Measurements from ENCODE around the gene MXRA7. TPM values are rescaled to one million over a fixed set of nuclear protein-coding genes. Genes with fewer than 3 reads are reported as not detected.

MXRA7 gene
- total RNA-seq, 4 donors from 2014 or later, result 362 to 576 (median 421) TPM

- H3K27ac ChIP-seq, result no peak overlapping the region
- H3K4me1 ChIP-seq, result peaks cover 0 to 17% of the 10 kb centered on the region in 2 donors
- intact Hi-C loops (cut with DNase I), result loop anchor here (5.0 to 10.0 kb wide), 3 partner anchors 94 to 196 kb away; no protein-coding TSS in a partner anchor
- H3K27me3 ChIP-seq, result no peaks in the 10 kb centered on the region
- no peak overlapping the region for H3K4me3 ChIP-seq (replicated peaks in 1 of 3)
- no peak for DNase-seq
- H3K9me3 ChIP-seq, result no peaks in the 10 kb centered on the region
- no peak for TF ChIP-seq POLR2A (IDR thresholded peaks at IDR 0.05)
- TF ChIP-seq CTCF (IDR thresholded peaks at IDR 0.05), result no peak
- peaks cover 68 to 78% of the 10 kb centered on the region in 2 donors for H3K36me3 ChIP-seq
- 93 to 94% methylated on average over 16 of the region's 16 CpGs for WGBS, 2 donors
These were observed 7.8 kb upstream of the MXRA7 start for GRCh38 chr17:76718516-76718915.

GRCh38 chr17:76716839-76717215 is 6.1 kb upstream of the MXRA7 start:
- Histone ChIP-seq H3K4me3 (replicated peaks in 1 of 3) (no peak overlapping the region), H3K27me3 (no peaks in the 10 kb centered on the region), H3K4me1 (peaks cover 0 to 23% of the 10 kb centered on the region in 2 donors), H3K9me3 (no peaks in the 10 kb centered on the region), H3K27ac (peak overlapping the region in 1 of 3 donors; percentile 43), H3K36me3 (peaks cover 55 to 64% of the 10 kb centered on the region in 2 donors)
- WGBS, 2 donors, result 78 to 81% methylated on average over 6 of the region's 6 CpGs
- intact Hi-C loops (cut with DNase I), result loop anchor here (5.0 to 10.0 kb wide), 3 partner anchors 92 to 195 kb away; no protein-coding TSS in a partner anchor
- no peak for TF ChIP-seq CTCF (IDR thresholded peaks at IDR 0.05)
- no peak for TF ChIP-seq POLR2A (IDR thresholded peaks at IDR 0.05)
- DNase-seq, result no peak

DNA sequence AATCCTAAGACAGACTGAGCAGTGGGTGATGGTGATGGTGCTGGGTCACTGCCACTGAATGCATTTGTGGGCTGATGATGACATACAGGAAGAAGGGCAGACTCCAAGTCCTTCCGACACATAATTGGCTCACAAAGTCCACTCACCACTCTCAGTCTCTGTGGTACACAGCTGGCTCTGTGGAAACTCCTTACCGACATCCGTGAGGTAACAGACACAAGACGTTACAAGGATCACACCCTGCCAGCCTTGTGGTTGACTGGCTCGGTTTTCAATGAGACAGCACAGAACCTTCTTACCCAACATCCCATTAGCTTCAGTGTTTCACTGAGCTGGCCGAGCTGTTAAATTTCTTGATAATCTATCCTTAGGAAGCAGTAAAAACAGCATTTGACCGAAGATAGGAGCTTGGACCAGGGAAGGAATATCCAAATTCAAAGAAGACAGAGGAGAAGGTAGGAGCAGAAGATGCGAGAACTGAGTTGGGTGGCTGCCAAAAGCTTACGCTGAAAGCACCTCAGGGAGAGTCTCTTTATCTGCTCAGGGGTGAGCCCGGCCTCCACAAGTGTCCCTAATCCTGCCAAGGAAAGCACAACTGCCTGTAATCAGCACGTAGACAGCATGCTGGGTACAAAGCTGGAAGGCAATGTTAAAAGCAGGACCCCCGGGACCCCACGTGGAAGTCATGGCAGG is 5.5 kb upstream of the MXRA7 start:
- H3K9me3 ChIP-seq, result no peaks in the 10 kb centered on the region
- intact Hi-C loops (cut with DNase I), result loop anchor here (5.0 to 10.0 kb wide), 3 partner anchors 91 to 194 kb away; no protein-coding TSS in a partner anchor
- peaks cover 5 to 28% of the 10 kb centered on the region in 2 donors for H3K4me1 ChIP-seq
- DNase-seq, result no peak
- 80 to 81% methylated on average over 13 of the region's 13 CpGs for WGBS, 2 donors
- H3K27ac ChIP-seq, result peak overlapping the region in 1 of 3 donors; percentile 43
- TF ChIP-seq CTCF (IDR thresholded peaks at IDR 0.05) (no peak), POLR2A (IDR thresholded peaks at IDR 0.05) (no peak)
- peaks cover 49 to 58% of the 10 kb centered on the region in 2 donors for H3K36me3 ChIP-seq
- H3K4me3 ChIP-seq (replicated peaks in 1 of 3), result no peak overlapping the region
- H3K27me3 ChIP-seq, result no peaks in the 10 kb centered on the region

- H3K4me3 ChIP-seq (replicated peaks in 1 of 3), result no peak overlapping the region
- H3K4me1 ChIP-seq, result peaks cover 8 to 31% of the 10 kb centered on the region in 2 donors
- no peaks in the 10 kb centered on the region for H3K9me3 ChIP-seq
- H3K36me3 ChIP-seq, result peaks cover 41 to 50% of the 10 kb centered on the region in 2 donors
- TF ChIP-seq POLR2A (IDR thresholded peaks at IDR 0.05), result no peak
- TF ChIP-seq CTCF (IDR thresholded peaks at IDR 0.05), result no peak
- WGBS, 2 donors, result 83 to 87% methylated on average over 2 of the region's 2 CpGs
- H3K27ac ChIP-seq, result peak overlapping the region in 1 of 3 donors; percentile 11
- no peak for DNase-seq
- H3K27me3 ChIP-seq, result no peaks in the 10 kb centered on the region
- intact Hi-C loops (cut with DNase I), result loop anchor here (5.0 to 10.0 kb wide), 3 partner anchors 91 to 193 kb away; no protein-coding TSS in a partner anchor
These were observed 4.7 kb upstream of the MXRA7 start for GRCh38 chr17:76715496-76715830.

DNA sequence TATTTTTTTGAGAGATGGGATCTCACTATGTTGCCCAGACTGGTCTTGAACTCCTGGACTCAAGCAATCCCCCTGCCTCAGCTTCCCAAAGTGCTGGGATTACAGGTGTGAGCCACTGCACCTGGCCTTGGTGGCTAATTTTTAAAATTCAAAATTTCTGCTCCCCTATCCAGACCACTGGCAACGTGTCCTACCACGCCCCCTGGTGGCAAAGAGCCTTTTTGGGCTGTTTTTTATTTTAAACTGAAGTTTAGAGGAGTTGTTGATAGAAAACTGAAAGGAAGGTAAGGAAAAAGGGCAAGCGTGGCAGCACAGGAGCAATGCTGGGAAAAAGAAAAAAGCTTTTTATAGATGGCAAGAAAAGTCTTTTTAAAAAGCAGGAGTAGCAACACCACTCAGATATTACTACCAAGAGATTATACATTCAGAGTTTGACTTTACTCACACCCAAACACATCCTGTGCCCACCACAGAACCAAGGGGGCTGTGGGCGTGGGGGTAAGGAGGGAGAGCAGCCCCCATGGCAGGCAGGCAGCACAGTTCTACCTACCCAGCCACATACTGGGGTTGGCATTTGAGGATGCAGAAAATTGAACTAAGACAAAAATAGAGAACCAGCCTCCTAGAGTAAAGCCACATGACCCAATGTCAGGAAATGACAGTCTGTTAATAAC is 4.2 kb upstream of the MXRA7 start:
- no peaks in the 10 kb centered on the region for H3K27me3 ChIP-seq
- peak; percentile 71 to 84 (median 78) for TF ChIP-seq CTCF (IDR thresholded peaks at IDR 0.05)
- no peak for TF ChIP-seq POLR2A (IDR thresholded peaks at IDR 0.05)
- H3K9me3 ChIP-seq, result no peaks in the 10 kb centered on the region
- intact Hi-C loops (cut with DNase I), result loop anchor here (5.0 to 10.0 kb wide), 3 partner anchors 90 to 193 kb away; no protein-coding TSS in a partner anchor
- peaks cover 36 to 45% of the 10 kb centered on the region in 2 donors for H3K36me3 ChIP-seq
- DNase-seq, result peak; percentile 85 to 90
- peak overlapping the region; percentile 6 to 47 (median 11) for H3K27ac ChIP-seq
- no peak overlapping the region for H3K4me3 ChIP-seq (replicated peaks in 1 of 3)
- WGBS, 2 donors, result 23 to 28% methylated on average over 4 of the region's 4 CpGs
- peaks cover 8 to 31% of the 10 kb centered on the region in 2 donors for H3K4me1 ChIP-seq
